ENCODE data around the gene NEK11. TPM values are rescaled to one million over a fixed set of nuclear protein-coding genes. Genes with fewer than 3 reads are reported as not detected.

NEK11 gene
- total and polyA plus RNA-seq, 2 experiments from 2014 or later, result 3.5 to 13.7 TPM

- 82% methylated on average over 2 of the region's 2 CpGs for WGBS (ENCODE audit: low lambda C conversion rate, missing lambda C conversion rate)
- TF ChIP-seq CTCF (IDR thresholded peaks at IDR 0.05; ENCODE audit: poor library complexity) (no peak), EZH2 (IDR thresholded peaks at IDR 0.05; ENCODE audit: borderline replicate concordance) (no peak), EZH2phosphoT487 (IDR thresholded peaks at IDR 0.05; ENCODE audit: low read depth, severe bottlenecking, unreplicated experiment) (no peak)
- Histone ChIP-seq H3K27me3 (no peaks in the 10 kb centered on the region), H3K4me1 (ENCODE audit: insufficient read depth) (no peaks in the 10 kb centered on the region), H3K27ac (no peak overlapping the region), H3K4me2 (no peak overlapping the region), H3K9me2 (replicated peaks; ENCODE audit: insufficient read depth) (no peaks in the 10 kb centered on the region), H3K4me3 (no peak overlapping the region), H3K79me2 (no peaks in the 10 kb centered on the region), H4K20me1 (ENCODE audit: insufficient read depth, poor library complexity, severe bottlenecking) (no peaks in the 10 kb centered on the region), H2AFZ (no peak overlapping the region), H3K9me3 (ENCODE audit: low read depth) (no peaks in the 10 kb centered on the region), H3K36me3 (replicated peaks; ENCODE audit: insufficient read depth, low read depth) (no peaks in the 10 kb centered on the region)
- no peak for DNase-seq (ENCODE audit: low spot score)
Observed at GRCh38 chr3:131353016-131353877, 326.6 kb downstream of the NEK11 start.

GRCh38 chr3:131353986-131354385 is 327.3 kb downstream of the NEK11 start:
- no peak overlapping the region for H3K4me3 ChIP-seq
- no peaks in the 10 kb centered on the region for H4K20me1 ChIP-seq (ENCODE audit: insufficient read depth, poor library complexity, severe bottlenecking)
- no peaks in the 10 kb centered on the region for H3K27me3 ChIP-seq
- WGBS (ENCODE audit: low lambda C conversion rate, missing lambda C conversion rate), result 75% methylated on average over 2 of the region's 2 CpGs
- H3K9me2 ChIP-seq (replicated peaks; ENCODE audit: insufficient read depth), result no peaks in the 10 kb centered on the region
- TF ChIP-seq EZH2phosphoT487 (IDR thresholded peaks at IDR 0.05; ENCODE audit: low read depth, severe bottlenecking, unreplicated experiment) (no peak), EZH2 (IDR thresholded peaks at IDR 0.05; ENCODE audit: borderline replicate concordance) (no peak)
- H3K36me3 ChIP-seq (replicated peaks; ENCODE audit: insufficient read depth, low read depth), result no peaks in the 10 kb centered on the region
- no peaks in the 10 kb centered on the region for H3K4me1 ChIP-seq (ENCODE audit: insufficient read depth)
- H3K27ac ChIP-seq, result no peak overlapping the region
- H2AFZ ChIP-seq, result no peak overlapping the region
- no peak overlapping the region for H3K4me2 ChIP-seq
- H3K9me3 ChIP-seq (ENCODE audit: low read depth), result no peaks in the 10 kb centered on the region
- H3K79me2 ChIP-seq, result no peaks in the 10 kb centered on the region
- no peak for DNase-seq (ENCODE audit: low spot score)

- Histone ChIP-seq H4K20me1 (ENCODE audit: insufficient read depth, poor library complexity, severe bottlenecking) (no peaks in the 10 kb centered on the region), H3K27ac (no peak overlapping the region), H2AFZ (no peak overlapping the region), H3K36me3 (replicated peaks; ENCODE audit: insufficient read depth, low read depth) (no peaks in the 10 kb centered on the region), H3K4me1 (ENCODE audit: insufficient read depth) (no peaks in the 10 kb centered on the region), H3K27me3 (no peaks in the 10 kb centered on the region), H3K4me3 (no peak overlapping the region), H3K4me2 (no peak overlapping the region), H3K79me2 (no peaks in the 10 kb centered on the region), H3K9me2 (replicated peaks; ENCODE audit: insufficient read depth) (no peaks in the 10 kb centered on the region), H3K9me3 (ENCODE audit: low read depth) (no peaks in the 10 kb centered on the region)
- no peak for DNase-seq (ENCODE audit: low spot score)
- TF ChIP-seq EZH2 (IDR thresholded peaks at IDR 0.05; ENCODE audit: borderline replicate concordance) (no peak), EZH2phosphoT487 (IDR thresholded peaks at IDR 0.05; ENCODE audit: low read depth, severe bottlenecking, unreplicated experiment) (no peak), CTCF (IDR thresholded peaks at IDR 0.05; ENCODE audit: poor library complexity) (no peak)
- WGBS (ENCODE audit: low lambda C conversion rate, missing lambda C conversion rate), result 88% methylated on average over 5 of the region's 5 CpGs
Observed at GRCh38 chr3:131356006-131356595, 329.4 kb downstream of the NEK11 start.

GRCh38 chr3:131357275-131357674 is 330.6 kb downstream of the NEK11 start:
- Histone ChIP-seq H3K27ac (no peak overlapping the region), H3K4me1 (ENCODE audit: insufficient read depth) (peaks cover 2% of the 10 kb centered on the region), H3K9me2 (replicated peaks; ENCODE audit: insufficient read depth) (no peaks in the 10 kb centered on the region), H3K4me2 (no peak overlapping the region), H4K20me1 (ENCODE audit: insufficient read depth, poor library complexity, severe bottlenecking) (no peaks in the 10 kb centered on the region), H2AFZ (no peak overlapping the region), H3K36me3 (replicated peaks; ENCODE audit: insufficient read depth, low read depth) (no peaks in the 10 kb centered on the region), H3K9me3 (ENCODE audit: low read depth) (no peaks in the 10 kb centered on the region), H3K27me3 (no peaks in the 10 kb centered on the region), H3K79me2 (no peaks in the 10 kb centered on the region), H3K4me3 (no peak overlapping the region)
- DNase-seq (ENCODE audit: low spot score), result no peak
- 97% methylated on average over 1 of the region's 1 CpG for WGBS (ENCODE audit: low lambda C conversion rate, missing lambda C conversion rate)
- TF ChIP-seq EZH2 (IDR thresholded peaks at IDR 0.05; ENCODE audit: borderline replicate concordance) (no peak), EZH2phosphoT487 (IDR thresholded peaks at IDR 0.05; ENCODE audit: low read depth, severe bottlenecking, unreplicated experiment) (no peak), CTCF (IDR thresholded peaks at IDR 0.05; ENCODE audit: poor library complexity) (no peak)
